HG02884 (cell line): ENCODE measurements around the gene TBC1D28.
"Not testable (repeated sequence)": the region's sequence is repeated elsewhere in the genome, so short reads cannot be mapped to it uniquely, and the experiment has no call there.

Experiments
- ATAC-seq: cut with Tn5 transposase; IDR thresholded peaks from one replicate; pipeline ENCODE4 v1.9.1; 2021; ENCODE audit warnings: mild to moderate bottlenecking, moderate library complexity; ENCODE audit not compliant: unreplicated experiment

Gene TBC1D28

GRCh38 chr17:18644291-18644690, at the start of gene TBC1D28:
TBC1D28 (minus strand) TSS chr17:18644391; CDS start chr17:18641352, 3,039 bp downstream.
- ATAC-seq = not testable (repeated sequence)

GRCh38 chr17:18682668-18683067, 38.5 kb upstream of the TBC1D28 start:
- ATAC-seq = not testable (repeated sequence)

GRCh38 chr17:18681767-18682571, 37.8 kb upstream of the TBC1D28 start, which contains the start of gene FOXO3B:
FOXO3B (minus strand) TSS chr17:18682314; CDS start chr17:18681651, 663 bp downstream.
- peak; percentile 86 for ATAC-seq

- ATAC-seq = not testable (repeated sequence)
Measured at GRCh38 chr17:18677381-18677780, 33.2 kb upstream of the TBC1D28 start.

- ATAC-seq = not testable (repeated sequence)
Measured at GRCh38 chr17:18676928-18677327, 32.7 kb upstream of the TBC1D28 start.

- not testable (repeated sequence) for ATAC-seq
Measured at GRCh38 chr17:18672395-18673227, 28.4 kb upstream of the TBC1D28 start.

- not testable (repeated sequence) for ATAC-seq
Measured at GRCh38 chr17:18668625-18669024, 24.4 kb upstream of the TBC1D28 start.

GRCh38 chr17:18667535-18667934, 23.3 kb upstream of the TBC1D28 start:
- not testable (repeated sequence) for ATAC-seq

GRCh38 chr17:18666326-18666725, 22.1 kb upstream of the TBC1D28 start:
- ATAC-seq = not testable (repeated sequence)

GRCh38 chr17:18661924-18662624, 17.9 kb upstream of the TBC1D28 start:
- ATAC-seq = not testable (repeated sequence)

- not testable (repeated sequence) for ATAC-seq
Measured at GRCh38 chr17:18650094-18650493, 5.9 kb upstream of the TBC1D28 start.

- not testable (repeated sequence) for ATAC-seq
Measured at GRCh38 chr17:18643124-18643523, 1.1 kb downstream of the TBC1D28 start.

- ATAC-seq = not testable (repeated sequence)
Measured at GRCh38 chr17:18638357-18638756, 5.8 kb downstream of the TBC1D28 start.

- ATAC-seq = not testable (repeated sequence)
Measured at GRCh38 chr17:18636237-18636636, 8.0 kb downstream of the TBC1D28 start.

GRCh38 chr17:18635773-18636172, 8.4 kb downstream of the TBC1D28 start:
- not testable (repeated sequence) for ATAC-seq

GRCh38 chr17:18634550-18635263, 9.5 kb downstream of the TBC1D28 start:
- not testable (repeated sequence) for ATAC-seq

GRCh38 chr17:18626152-18626870, 17.9 kb downstream of the TBC1D28 start:
- ATAC-seq = no peak

GRCh38 chr17:18625509-18626104, 18.6 kb downstream of the TBC1D28 start:
- not testable (repeated sequence) for ATAC-seq

- not testable (repeated sequence) for ATAC-seq
Measured at GRCh38 chr17:18624862-18625501, 19.2 kb downstream of the TBC1D28 start.
